CD14-positive monocyte (primary cell): Measurements from ENCODE around the gene AXIN1. TPM values are rescaled to one million over a fixed set of nuclear protein-coding genes. Genes with fewer than 3 reads are reported as not detected.

ENCODE experiments used
- DNase-seq, 3 donors: peaks; one replicate each; pipeline ENCODE4 v3.0.0-alpha.2; 2011 to 2022
- H2AFZ ChIP-seq: 2 replicates; pipeline ENCODE4 v1.6.0; 2012; ENCODE audit warnings: mild to moderate bottlenecking, low read depth, low read length, inconsistent platforms; ENCODE audit not compliant: insufficient read depth, poor library complexity, severe bottlenecking
- H3K27ac ChIP-seq, 2 donors: 1 replicate in 1 of 2; 2 replicates in 1 of 2; pipeline ENCODE4 v1.5.1; 2012 to 2013; ENCODE audit warnings: low read length in 2 of 2, control low read depth in 1 of 2, inconsistent platforms in 1 of 2, low read depth in 1 of 2, mild to moderate bottlenecking in 1 of 2
- H3K27me3 ChIP-seq, 2 donors: one replicate each; pipeline versions ENCODE4 v1.6.0 to v1.6.1; 2011 to 2013; ENCODE audit warnings: low read length in 2 of 2; ENCODE audit not compliant: control insufficient read depth in 2 of 2, insufficient read depth in 2 of 2
- H3K36me3 ChIP-seq, 2 donors: replicated peaks in 1 of 2; 1 replicate in 1 of 2; 2 replicates in 1 of 2; pipeline versions ENCODE4 v1.5.1 to v1.6.1; 2012 to 2013; ENCODE audit warnings: low read length in 2 of 2, control low read depth in 1 of 2, inconsistent platforms in 1 of 2, mild to moderate bottlenecking in 1 of 2; ENCODE audit not compliant: insufficient read depth in 2 of 2, control insufficient read depth in 1 of 2
- H3K4me1 ChIP-seq, 2 donors: 1 replicate in 1 of 2; 2 replicates in 1 of 2; pipeline versions ENCODE4 v1.5.1 to v1.6.1; 2012 to 2013; ENCODE audit warnings: low read length in 2 of 2, control low read depth in 1 of 2, inconsistent platforms in 1 of 2, mild to moderate bottlenecking in 1 of 2, moderate library complexity in 1 of 2; ENCODE audit not compliant: insufficient read depth in 2 of 2, control insufficient read depth in 1 of 2
- H3K4me2 ChIP-seq: replicated peaks from 2 replicates; pipeline ENCODE3; 2012; ENCODE audit warnings: low read length, moderate library complexity, mild to moderate bottlenecking; ENCODE audit not compliant: poor library complexity, severe bottlenecking; ENCODE audit errors: extremely low read depth
- H3K4me3 ChIP-seq, 3 experiments: fragments of 200-600 bp in 1 of 3; sonication (generic) in 1 of 3; replicated peaks in 1 of 3; 1 replicate in 2 of 3; 2 replicates in 1 of 3; pipeline ENCODE4 v1.5.1; 2011 to 2013; ENCODE audit warnings: low read length in 3 of 3, mild to moderate bottlenecking in 3 of 3, control low read depth in 2 of 3, low read depth in 2 of 3, inconsistent platforms in 1 of 3, moderate library complexity in 1 of 3
- H3K79me2 ChIP-seq: 2 replicates; pipeline ENCODE4 v1.6.0; 2012; ENCODE audit warnings: mild to moderate bottlenecking, control low read depth, inconsistent platforms, low read length, moderate library complexity; ENCODE audit not compliant: insufficient read depth
- H3K9ac ChIP-seq: 2 replicates; pipeline ENCODE4 v1.6.0; 2017; ENCODE audit warnings: low read length, mild to moderate bottlenecking; ENCODE audit not compliant: insufficient read depth, poor library complexity, severe bottlenecking
- H3K9me3 ChIP-seq, 2 donors: replicated peaks in 1 of 2; 1 replicate in 1 of 2; 2 replicates in 1 of 2; pipeline versions ENCODE4 v1.5.1 to v1.6.1; 2012 to 2013; ENCODE audit warnings: low read length in 2 of 2, control low read depth in 1 of 2; ENCODE audit not compliant: control insufficient read depth in 1 of 2, insufficient read depth in 1 of 2
- H4K20me1 ChIP-seq: 2 replicates; pipeline ENCODE4 v1.6.0; 2012; ENCODE audit warnings: mild to moderate bottlenecking, low read length, control low read depth, moderate library complexity; ENCODE audit not compliant: insufficient read depth
- H3K27ac Mint-ChIP-seq, 7 donors: one replicate each; pipeline ENCODE4 v1.8.0; 2020; ENCODE audit warnings: mild to moderate bottlenecking in 7 of 7, mixed read lengths in 7 of 7, moderate library complexity in 6 of 7, inconsistent platforms in 2 of 7
- H3K27me3 Mint-ChIP-seq, 3 donors: one replicate each; pipeline ENCODE4 v1.8.0; 2021 to 2022; ENCODE audit warnings: low read depth in 3 of 3, mild to moderate bottlenecking in 3 of 3, mixed read lengths in 3 of 3, moderate library complexity in 3 of 3, inconsistent platforms in 1 of 3
- H3K36me3 Mint-ChIP-seq, 2 donors: one replicate each; pipeline ENCODE4 v1.8.0; 2020; ENCODE audit warnings: mixed read lengths in 2 of 2, inconsistent platforms in 1 of 2, mild to moderate bottlenecking in 1 of 2
- H3K4me1 Mint-ChIP-seq: one replicate; pipeline ENCODE4 v1.8.0; 2020; ENCODE audit warnings: mild to moderate bottlenecking, mixed read lengths
- H3K4me3 Mint-ChIP-seq, 2 donors: one replicate each; pipeline ENCODE4 v1.8.0; 2020; ENCODE audit warnings: mild to moderate bottlenecking in 2 of 2, mixed read lengths in 2 of 2, moderate library complexity in 1 of 2
- H3K9me3 Mint-ChIP-seq, 7 donors: one replicate each; pipeline ENCODE4 v1.8.0; 2020 to 2022; ENCODE audit warnings: mixed read lengths in 7 of 7, mild to moderate bottlenecking in 6 of 7, moderate library complexity in 6 of 7, inconsistent platforms in 2 of 7
- WGBS: methylation state at CpG from one replicate; pipeline ENCODE4 v1.1.5; 2013; ENCODE audit warnings: missing lambda C conversion rate; ENCODE audit not compliant: insufficient coverage; 5-methylcytosine and 5-hydroxymethylcytosine counted together
- intact Hi-C, 2 donors: fragments of 100-400 bp; cut with micrococcal nuclease; formaldehyde crosslinking; loops; one replicate each; pipeline versions ENCODE4 v1.15.0 to v1.15.1; 2023
- polyA plus RNA-seq, 3 donors: library from polyadenylated mRNA; depleted of rRNA in 1 of 3; unstranded in 2 of 3; stranded (reverse) in 1 of 3; fragments of 300-500 nt in 2 of 3; fragments of >200 nt in 1 of 3; fragmentation: Illumina TruSeq in 2 of 3; gene quantifications; 1 replicate in 2 of 3; 2 replicates in 1 of 3; pipeline ENCODE4 v1.2.3, GENCODE V29; 2012 to 2021
- TF ChIP-seq, protein P1 (sequence below): fragments of 200-600 bp; IDR thresholded peaks from one replicate; pipeline ENCODE4 v1.8.0; 2022; ENCODE audit warnings: antibody characterized with exemption, mild to moderate bottlenecking

AXIN1 gene
- polyA plus RNA-seq, 3 donors: 0.30 to 20.9 (median 0.74) TPM

DNA sequence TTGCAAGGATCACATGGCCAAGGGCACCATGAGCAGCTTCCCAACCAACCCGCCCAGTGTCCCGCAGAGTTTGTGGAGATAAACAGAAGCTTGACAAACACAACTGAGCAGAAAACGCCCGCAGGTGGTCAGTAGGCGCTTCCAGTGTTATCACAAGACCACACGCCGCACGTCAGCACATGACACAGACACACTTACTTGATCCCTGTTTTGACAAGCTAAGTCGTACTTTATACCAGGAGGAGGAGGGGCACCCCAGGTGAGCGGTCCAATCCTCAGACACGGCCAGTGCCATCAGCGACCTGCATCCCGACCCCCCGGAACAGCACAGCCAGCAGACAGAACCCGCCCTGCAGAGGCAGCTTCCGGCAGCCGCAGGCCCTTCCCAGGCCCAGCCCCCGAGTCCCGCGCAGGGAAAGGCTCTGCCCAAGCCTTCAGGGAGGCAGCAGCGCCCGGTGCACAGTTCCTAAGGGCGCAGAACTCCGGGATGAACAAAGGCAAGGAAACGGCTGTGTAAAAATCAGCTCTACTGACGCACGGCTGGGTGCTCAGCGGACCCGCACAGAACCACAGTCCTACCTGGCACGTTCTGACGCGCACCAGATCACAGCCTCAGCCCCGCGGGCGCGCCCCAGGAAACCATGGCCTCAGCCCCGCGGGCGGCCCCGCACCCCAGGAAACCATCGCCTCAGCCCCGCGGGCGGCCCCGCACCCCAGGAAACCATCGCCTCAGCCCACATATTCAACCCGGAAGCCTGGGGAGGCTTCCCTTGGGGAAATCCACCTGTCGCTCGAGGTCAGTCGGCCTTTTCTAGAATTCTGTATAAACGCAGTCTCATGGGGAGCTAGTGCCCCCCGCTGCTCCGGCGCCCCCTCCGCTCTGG lies 27.8 kb downstream of the AXIN1 start:
- H3K4me3 ChIP-seq: peak overlapping the region; percentile 20 to 72 (median 49)
- WGBS: 9% methylated on average over 45 of the region's 55 CpGs
- H3K9me3 Mint-ChIP-seq: no peaks in the 10 kb centered on the region
- TF ChIP-seq, protein P1, sequence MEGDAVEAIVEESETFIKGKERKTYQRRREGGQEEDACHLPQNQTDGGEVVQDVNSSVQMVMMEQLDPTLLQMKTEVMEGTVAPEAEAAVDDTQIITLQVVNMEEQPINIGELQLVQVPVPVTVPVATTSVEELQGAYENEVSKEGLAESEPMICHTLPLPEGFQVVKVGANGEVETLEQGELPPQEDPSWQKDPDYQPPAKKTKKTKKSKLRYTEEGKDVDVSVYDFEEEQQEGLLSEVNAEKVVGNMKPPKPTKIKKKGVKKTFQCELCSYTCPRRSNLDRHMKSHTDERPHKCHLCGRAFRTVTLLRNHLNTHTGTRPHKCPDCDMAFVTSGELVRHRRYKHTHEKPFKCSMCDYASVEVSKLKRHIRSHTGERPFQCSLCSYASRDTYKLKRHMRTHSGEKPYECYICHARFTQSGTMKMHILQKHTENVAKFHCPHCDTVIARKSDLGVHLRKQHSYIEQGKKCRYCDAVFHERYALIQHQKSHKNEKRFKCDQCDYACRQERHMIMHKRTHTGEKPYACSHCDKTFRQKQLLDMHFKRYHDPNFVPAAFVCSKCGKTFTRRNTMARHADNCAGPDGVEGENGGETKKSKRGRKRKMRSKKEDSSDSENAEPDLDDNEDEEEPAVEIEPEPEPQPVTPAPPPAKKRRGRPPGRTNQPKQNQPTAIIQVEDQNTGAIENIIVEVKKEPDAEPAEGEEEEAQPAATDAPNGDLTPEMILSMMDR: no peak
- intact Hi-C loops: no loop called here
- peak overlapping the region; percentile 75 for H3K4me2 ChIP-seq
- H3K9me3 ChIP-seq: no peaks in the 10 kb centered on the region
- peak overlapping the region; percentile 47 to 76 for H3K27ac ChIP-seq
- DNase-seq: peak; percentile 18 to 26 (median 24)
- peak overlapping the region; percentile 77 to 90 for H3K4me3 Mint-ChIP-seq
- H4K20me1 ChIP-seq: peaks cover 56% of the 10 kb centered on the region
- peak overlapping the region; percentile 74 for H2AFZ ChIP-seq
- peaks cover 7% of the 10 kb centered on the region in 2 donors for H3K36me3 Mint-ChIP-seq
- no peaks in the 10 kb centered on the region for H3K27me3 ChIP-seq
- H3K9ac ChIP-seq: peak overlapping the region; percentile 69
- H3K27ac Mint-ChIP-seq: peak overlapping the region; percentile 50 to 90 (median 84)
- H3K4me1 Mint-ChIP-seq: peaks cover 49% of the 10 kb centered on the region
- H3K79me2 ChIP-seq: peaks cover 89% of the 10 kb centered on the region
- H3K36me3 ChIP-seq: peaks cover 0 to 5% of the 10 kb centered on the region in 2 donors
- H3K27me3 Mint-ChIP-seq: peaks cover 0 to 1% (median 0%) of the 10 kb centered on the region in 3 donors
- H3K4me1 ChIP-seq: peaks cover 47 to 55% of the 10 kb centered on the region in 2 donors

DNA sequence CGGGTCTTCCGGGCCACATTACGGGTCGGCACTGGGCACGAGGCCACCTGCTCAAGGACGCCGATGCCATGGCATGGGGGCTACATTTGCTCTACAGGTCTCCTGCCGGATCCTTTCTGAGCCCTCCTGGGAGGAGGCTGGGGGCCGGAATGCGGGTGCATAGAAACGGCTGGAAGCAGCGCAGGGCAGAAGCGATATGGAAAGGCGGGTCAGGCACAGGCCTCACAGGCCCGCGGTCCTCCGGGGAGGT lies 28.4 kb downstream of the AXIN1 start:
- peak overlapping the region in 5 of 7 donors; percentile 24 to 90 (median 82) for H3K27ac Mint-ChIP-seq
- peak overlapping the region; percentile 77 to 90 for H3K4me3 Mint-ChIP-seq
- H3K9me3 Mint-ChIP-seq: no peaks in the 10 kb centered on the region
- TF ChIP-seq, protein P1: no peak
- 90% methylated on average over 17 of the region's 17 CpGs for WGBS
- no peaks in the 10 kb centered on the region for H3K9me3 ChIP-seq
- H2AFZ ChIP-seq: no peak overlapping the region
- peak overlapping the region; percentile 75 for H3K4me2 ChIP-seq
- H3K36me3 Mint-ChIP-seq: peaks cover 10 to 12% of the 10 kb centered on the region in 2 donors
- peaks cover 0 to 1% (median 0%) of the 10 kb centered on the region in 3 donors for H3K27me3 Mint-ChIP-seq
- H3K36me3 ChIP-seq: peaks cover 0 to 11% of the 10 kb centered on the region in 2 donors
- H3K9ac ChIP-seq: peak overlapping the region; percentile 69
- H3K27me3 ChIP-seq: no peaks in the 10 kb centered on the region
- peaks cover 61% of the 10 kb centered on the region for H4K20me1 ChIP-seq
- no peak for DNase-seq
- H3K27ac ChIP-seq: peak overlapping the region in 1 of 2 donors; percentile 76
- peaks cover 47% of the 10 kb centered on the region for H3K4me1 Mint-ChIP-seq
- peaks cover 47 to 54% of the 10 kb centered on the region in 2 donors for H3K4me1 ChIP-seq
- peak overlapping the region in 1 of 3 experiments; percentile 72 for H3K4me3 ChIP-seq
- intact Hi-C loops: no loop called here
- H3K79me2 ChIP-seq: peaks cover 89% of the 10 kb centered on the region
